Sigmoid colon (tissue), 7 donors: ENCODE measurements around the gene CEP250. TPM values are rescaled to one million over a fixed set of nuclear protein-coding genes. Genes with fewer than 3 reads are reported as not detected.
A peak's percentile ranks its signal among the peaks of the same experiment; 100 is the strongest.

Experiments
- DNase-seq: peaks from one replicate; pipeline ENCODE4 v3.0.0-alpha.2; 2019
- H3K27ac ChIP-seq, 4 donors: fragments of 200-600 bp; sonication (generic); one replicate each; pipeline ENCODE4 v1.5.1; 2016 to 2019; ENCODE audit warnings: mild to moderate bottlenecking in 1 of 4
- H3K27me3 ChIP-seq, 3 donors: fragments of 200-600 bp; sonication (generic); one replicate each; pipeline ENCODE4 v1.5.1; 2019; ENCODE audit warnings: mild to moderate bottlenecking in 1 of 3
- H3K36me3 ChIP-seq, 4 donors: fragments of 200-600 bp; sonication (generic); one replicate each; pipeline ENCODE4 v1.5.1; 2016 to 2019
- H3K4me1 ChIP-seq, 4 donors: fragments of 200-600 bp; sonication (generic); one replicate each; pipeline ENCODE4 v1.5.1; 2017 to 2019
- H3K4me3 ChIP-seq, 4 donors: fragments of 200-600 bp; sonication (generic); one replicate each; pipeline ENCODE4 v1.5.1; 2017 to 2019; ENCODE audit warnings: mild to moderate bottlenecking in 2 of 4, moderate library complexity in 1 of 4
- H3K9me3 ChIP-seq, 4 donors: fragments of 200-600 bp in 3 of 4; sonication (generic) in 3 of 4; one replicate each; pipeline versions ENCODE4 v1.5.1 to v1.6.1; 2013 to 2019
- EP300 ChIP-seq, 4 donors: sonication (generic); formaldehyde crosslinking; IDR thresholded peaks; one replicate each; pipeline ENCODE4 v1.6.1; 2017; ENCODE audit warnings: antibody characterized with exemption in 4 of 4
- POLR2A ChIP-seq, 2 donors: fragments of 450-650 bp; IDR thresholded peaks; one replicate each; pipeline ENCODE4 v1.6.1; 2016; ENCODE audit warnings: antibody characterized with exemption in 2 of 2, mild to moderate bottlenecking in 2 of 2, moderate library complexity in 2 of 2
- POLR2AphosphoS5 ChIP-seq, 4 donors: sonication (generic); formaldehyde crosslinking; IDR thresholded peaks; one replicate each; pipeline ENCODE4 v1.6.1; 2017; ENCODE audit warnings: antibody characterized with exemption in 4 of 4
- WGBS, 2 donors: extraction: QIAGEN DNeasy Blood & Tissue Kit; methylation state at CpG; one replicate each; pipeline ENCODE4 v1.1.7; 2013; 5-methylcytosine and 5-hydroxymethylcytosine counted together
- intact Hi-C: fragments of 100-400 bp; cut with DNase I; formaldehyde crosslinking; loops from one replicate; pipeline ENCODE4 v1.15.1; 2023
- polyA plus RNA-seq, 3 donors: library from polyadenylated mRNA; stranded (reverse); fragments of 200-250 nt; gene quantifications; one replicate each; pipeline ENCODE4 v1.2.3, GENCODE V29; 2013
- total RNA-seq, 4 donors: library from RNA; depleted of rRNA; stranded (reverse); fragments of >200 nt; gene quantifications; one replicate each; pipeline ENCODE4 v1.1.0, GENCODE V29; 2016
- TF ChIP-seq, protein P1 (sequence below), 4 experiments: fragments of 450-650 bp in 3 of 4; fragments of 200-600 bp in 1 of 4; IDR thresholded peaks; one replicate each; pipeline ENCODE4 v1.5.1; 2016 to 2019; ENCODE audit warnings: antibody characterized with exemption in 4 of 4, mild to moderate bottlenecking in 3 of 4, moderate library complexity in 2 of 4
- donor health status: healthy with polysubstance abuse.
- donor health status: Bipolar disorder and iron deficiency.
- donor health status: healthy.

CEP250 gene
- total and polyA plus RNA-seq, 7 donors = 6.6 to 35.2 (median 16.4) TPM

DNA sequence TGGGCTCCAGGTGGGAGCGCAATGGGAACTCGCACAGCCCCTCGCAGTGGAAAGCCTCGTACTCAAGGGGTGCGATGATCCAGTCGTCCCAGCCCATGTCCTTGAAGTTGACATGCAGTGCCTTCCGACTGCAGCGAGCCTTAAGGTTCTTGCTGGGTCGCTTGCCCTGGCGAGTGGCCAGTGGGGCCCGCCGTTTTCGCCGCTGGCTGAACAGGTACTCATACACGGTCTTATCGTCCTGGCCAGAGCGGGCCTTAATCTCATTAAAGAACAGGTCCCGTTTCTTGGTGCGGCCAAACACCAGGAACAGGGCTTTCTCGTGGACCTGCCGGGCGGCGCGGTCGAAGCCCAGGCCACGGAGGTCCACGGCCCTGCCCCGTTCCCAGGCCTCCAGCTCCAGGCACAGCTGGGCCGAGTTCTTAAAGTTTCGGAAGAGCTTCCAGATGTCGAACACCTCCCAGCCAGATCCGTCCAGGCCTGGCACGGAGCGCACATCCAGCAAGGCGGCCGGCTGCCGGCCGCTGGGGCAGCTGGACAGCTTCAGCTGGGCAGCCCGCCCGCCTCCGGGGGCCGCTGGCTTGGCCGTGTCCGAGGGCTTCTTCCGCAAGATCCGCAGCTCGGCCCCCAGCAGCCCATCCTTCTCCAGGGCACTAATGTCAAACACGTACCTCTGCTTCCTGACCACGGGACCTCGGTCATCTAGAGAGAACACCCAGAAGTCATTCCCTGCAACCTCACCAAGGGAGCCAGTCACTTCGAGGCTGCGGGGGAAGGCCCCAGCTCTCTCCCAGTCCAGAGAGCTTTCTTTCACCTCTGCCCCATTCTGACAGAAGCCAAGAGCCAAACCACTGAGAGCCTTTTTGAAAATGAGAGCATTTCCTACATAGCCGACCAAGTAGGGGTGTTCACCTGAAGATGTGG is 21.1 kb upstream of the CEP250 start:
- intact Hi-C loops = loop anchor here (5.0 kb wide), 1 partner anchor 287 kb away; the partner anchor contains the start of gene EDEM2
- 86 to 88% methylated on average over 53 of the region's 53 CpGs for WGBS, 2 donors

DNA sequence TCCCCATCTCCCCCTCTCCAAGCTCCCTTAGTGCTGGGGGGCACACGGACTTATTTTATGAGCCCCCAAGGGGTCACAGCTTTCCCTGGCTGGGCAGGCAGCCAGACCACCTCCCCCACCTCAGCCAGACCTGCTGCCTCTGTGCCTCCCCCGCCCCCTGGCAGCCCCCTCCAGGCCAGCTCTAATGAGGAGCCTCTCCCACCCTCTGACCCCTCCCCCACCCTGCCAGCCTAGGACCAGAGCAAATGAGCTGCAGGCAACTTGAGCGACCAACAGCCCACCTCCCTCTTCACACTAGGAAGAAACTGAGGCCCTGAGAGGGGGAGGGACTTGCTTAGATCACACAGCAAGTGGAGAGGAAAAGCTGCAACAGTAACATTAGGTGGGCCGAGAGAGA is 19.2 kb upstream of the CEP250 start:
- TF ChIP-seq POLR2AphosphoS5 (IDR thresholded peaks at IDR 0.05) (no peak), POLR2A (IDR thresholded peaks at IDR 0.05) (no peak), EP300 (IDR thresholded peaks at IDR 0.05) (no peak)
- TF ChIP-seq, protein P1, sequence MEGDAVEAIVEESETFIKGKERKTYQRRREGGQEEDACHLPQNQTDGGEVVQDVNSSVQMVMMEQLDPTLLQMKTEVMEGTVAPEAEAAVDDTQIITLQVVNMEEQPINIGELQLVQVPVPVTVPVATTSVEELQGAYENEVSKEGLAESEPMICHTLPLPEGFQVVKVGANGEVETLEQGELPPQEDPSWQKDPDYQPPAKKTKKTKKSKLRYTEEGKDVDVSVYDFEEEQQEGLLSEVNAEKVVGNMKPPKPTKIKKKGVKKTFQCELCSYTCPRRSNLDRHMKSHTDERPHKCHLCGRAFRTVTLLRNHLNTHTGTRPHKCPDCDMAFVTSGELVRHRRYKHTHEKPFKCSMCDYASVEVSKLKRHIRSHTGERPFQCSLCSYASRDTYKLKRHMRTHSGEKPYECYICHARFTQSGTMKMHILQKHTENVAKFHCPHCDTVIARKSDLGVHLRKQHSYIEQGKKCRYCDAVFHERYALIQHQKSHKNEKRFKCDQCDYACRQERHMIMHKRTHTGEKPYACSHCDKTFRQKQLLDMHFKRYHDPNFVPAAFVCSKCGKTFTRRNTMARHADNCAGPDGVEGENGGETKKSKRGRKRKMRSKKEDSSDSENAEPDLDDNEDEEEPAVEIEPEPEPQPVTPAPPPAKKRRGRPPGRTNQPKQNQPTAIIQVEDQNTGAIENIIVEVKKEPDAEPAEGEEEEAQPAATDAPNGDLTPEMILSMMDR (IDR thresholded peaks at IDR 0.05) = no peak
- no peak overlapping the region for H3K27ac ChIP-seq
- intact Hi-C loops = loop anchor here (5.0 kb wide), 1 partner anchor 289 kb away; the partner anchor contains the start of gene EDEM2
- no peaks in the 10 kb centered on the region for H3K27me3 ChIP-seq
- H3K4me3 ChIP-seq = no peak overlapping the region
- peaks cover 0 to 37% (median 32%) of the 10 kb centered on the region in 4 donors for H3K4me1 ChIP-seq
- H3K36me3 ChIP-seq = no peaks in the 10 kb centered on the region
- WGBS, 2 donors = 82 to 87% methylated on average over 4 of the region's 4 CpGs
- no peaks in the 10 kb centered on the region for H3K9me3 ChIP-seq
- DNase-seq = no peak

More for the DNA sequence above, 21.1 kb upstream of the CEP250 start:
- H3K27me3 ChIP-seq = no peaks in the 10 kb centered on the region
- H3K9me3 ChIP-seq = no peaks in the 10 kb centered on the region
- peak; percentile 73 for DNase-seq
- no peak overlapping the region for H3K4me3 ChIP-seq
- H3K4me1 ChIP-seq = peaks cover 0 to 35% (median 30%) of the 10 kb centered on the region in 4 donors
- TF ChIP-seq POLR2A (IDR thresholded peaks at IDR 0.05) (no peak), EP300 (IDR thresholded peaks at IDR 0.05) (no peak), POLR2AphosphoS5 (IDR thresholded peaks at IDR 0.05) (no peak)
- TF ChIP-seq, protein P1 (IDR thresholded peaks at IDR 0.05) = no peak
- H3K27ac ChIP-seq = no peak overlapping the region
- H3K36me3 ChIP-seq = no peaks in the 10 kb centered on the region

DNA sequence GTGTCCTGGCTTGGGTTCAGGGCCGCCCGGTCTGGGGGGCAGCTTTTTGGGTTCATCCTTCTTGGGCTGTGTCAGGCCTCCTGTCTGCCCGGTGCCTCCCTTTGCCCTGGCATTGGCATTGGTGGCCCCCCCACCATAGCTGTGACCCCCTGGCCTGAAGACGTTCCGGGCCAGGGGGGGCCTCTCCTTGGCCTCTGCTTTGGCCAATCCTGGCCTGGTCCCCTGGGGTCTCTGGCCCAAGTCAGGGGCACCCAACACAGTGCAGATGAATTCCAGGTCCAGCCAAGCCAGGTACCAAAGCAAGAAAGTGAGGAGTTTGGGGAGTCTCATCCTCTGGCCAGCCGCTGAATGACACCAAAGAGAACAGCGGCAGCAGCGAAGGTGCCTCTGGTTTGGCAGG is 17.8 kb upstream of the CEP250 start:
- DNase-seq = no peak
- WGBS, 2 donors = 77 to 79% methylated on average over 8 of the region's 8 CpGs
- H3K4me3 ChIP-seq = peak overlapping the region in 3 of 4 donors; percentile 11 to 40 (median 32)
- no peaks in the 10 kb centered on the region for H3K9me3 ChIP-seq
- TF ChIP-seq EP300 (IDR thresholded peaks at IDR 0.05) = no peak
- TF ChIP-seq, protein P1 (IDR thresholded peaks at IDR 0.05) = no peak
- TF ChIP-seq POLR2A (IDR thresholded peaks at IDR 0.05) = no peak
- TF ChIP-seq POLR2AphosphoS5 (IDR thresholded peaks at IDR 0.05) = no peak
- intact Hi-C loops = loop anchor here (5.0 kb wide), 1 partner anchor 290 kb away; the partner anchor contains the start of gene EDEM2
- H3K4me1 ChIP-seq = peaks cover 0 to 37% (median 32%) of the 10 kb centered on the region in 4 donors
- H3K36me3 ChIP-seq = no peaks in the 10 kb centered on the region
- H3K27me3 ChIP-seq = no peaks in the 10 kb centered on the region
- peak overlapping the region; percentile 68 to 89 (median 80) for H3K27ac ChIP-seq

DNA sequence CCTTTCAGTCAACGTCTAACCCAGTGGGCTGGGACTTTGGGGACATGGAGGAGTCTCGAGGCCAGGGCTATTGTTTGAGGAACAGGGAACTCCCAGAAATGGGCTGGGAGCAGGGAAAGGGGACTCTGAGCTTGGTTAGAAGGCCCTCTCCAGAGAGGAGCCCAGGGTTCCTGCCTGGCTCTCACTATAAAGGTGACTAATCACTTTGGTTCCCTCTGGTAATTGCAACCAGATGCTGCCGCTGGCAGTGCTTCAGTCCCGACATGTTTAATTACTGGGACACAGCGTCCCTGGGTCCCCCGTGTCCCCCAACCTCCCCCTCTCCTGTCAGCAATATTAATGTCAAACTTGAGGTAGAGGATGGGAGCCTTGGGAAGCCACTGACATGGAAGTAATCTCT is 12.4 kb upstream of the CEP250 start:
- H3K9me3 ChIP-seq = no peaks in the 10 kb centered on the region

More for the DNA sequence above, 12.4 kb upstream of the CEP250 start:
- intact Hi-C loops = no loop called here
- TF ChIP-seq EP300 (IDR thresholded peaks at IDR 0.05) (no peak), POLR2A (IDR thresholded peaks at IDR 0.05) (no peak), POLR2AphosphoS5 (IDR thresholded peaks at IDR 0.05) (no peak)
- TF ChIP-seq, protein P1 (IDR thresholded peaks at IDR 0.05) = no peak
- WGBS, 2 donors = 60 to 62% methylated on average over 6 of the region's 6 CpGs
- H3K4me1 ChIP-seq = peaks cover 0 to 20% (median 15%) of the 10 kb centered on the region in 4 donors
- H3K36me3 ChIP-seq = no peaks in the 10 kb centered on the region
- no peaks in the 10 kb centered on the region for H3K27me3 ChIP-seq
- H3K4me3 ChIP-seq = no peak overlapping the region
- H3K27ac ChIP-seq = no peak overlapping the region
- no peak for DNase-seq
